Activated T-helper 2 cell treated with anti-CD3 and anti-CD28 coated beads, Interferon-gamma antibody, Interleukin-2, Interleukin-4, amounts not matched to agents 10 μg/mL and 5 μg/mL and 100 μg/mL, durations not matched to agents 14 hours and 24 hours and 36 hours (primary cell): ENCODE measurements around the gene ANOS1. TPM values are rescaled to one million over a fixed set of nuclear protein-coding genes. Genes with fewer than 3 reads are reported as not detected.
"Not testable (repeated sequence)": the region's sequence is repeated elsewhere in the genome, so short reads cannot be mapped to it uniquely, and the experiment has no call there.

Experiments
- DNase-seq: peaks from one replicate; pipeline ENCODE4 v3.0.0; 2021; ENCODE audit warnings: low spot score
- H3K27ac Mint-ChIP-seq: one replicate; pipeline ENCODE4 v1.8.0; 2021; ENCODE audit warnings: mixed read lengths
- H3K27me3 Mint-ChIP-seq: one replicate; pipeline ENCODE4 v1.8.0; 2021; ENCODE audit warnings: low read depth, mixed read lengths
- H3K36me3 Mint-ChIP-seq: one replicate; pipeline ENCODE4 v1.8.0; 2021; ENCODE audit warnings: low read depth, mixed read lengths
- H3K4me1 Mint-ChIP-seq: one replicate; pipeline ENCODE4 v1.8.0; 2021; ENCODE audit warnings: low read depth, mixed read lengths
- H3K4me3 Mint-ChIP-seq: one replicate; pipeline ENCODE4 v1.8.0; 2021; ENCODE audit warnings: low read depth, mild to moderate bottlenecking, moderate library complexity, mixed read lengths
- H3K9me3 Mint-ChIP-seq: one replicate; pipeline ENCODE4 v1.8.0; 2021; ENCODE audit warnings: mixed read lengths
- intact Hi-C: fragments of 100-400 bp; cut with micrococcal nuclease; formaldehyde crosslinking; loops from one replicate; pipeline ENCODE4 v1.15.1; 2023
- total RNA-seq: library from RNA; stranded (reverse); gene quantifications from 2 replicates; pipeline ENCODE4 v1.2.3, GENCODE V29; 2022

The ANOS1 gene
- total RNA-seq, result not detected in 2 replicates

GRCh38 chrX:8731559-8732395 lies at the start of gene ANOS1:
Gene ANOS1 (minus strand): TSS chrX:8732137. CDS start chrX:8732036, 101 bp downstream.
- DNase-seq, result no peak
- intact Hi-C loops, result no loop called here
- Mint-ChIP-seq H3K9me3 (no peaks in the 10 kb centered on the region), H3K27me3 (peaks cover 27% of the 10 kb centered on the region), H3K27ac (no peak within 1 kb of the TSS), H3K4me1 (no peaks in the 10 kb centered on the region), H3K4me3 (no peak within 1 kb of the TSS), H3K36me3 (no peaks in the 10 kb centered on the region)

- intact Hi-C loops, result no loop called here
- Mint-ChIP-seq H3K36me3 (no peaks in the 10 kb centered on the region), H3K9me3 (no peaks in the 10 kb centered on the region), H3K27ac (no peak overlapping the region), H3K4me3 (no peak overlapping the region), H3K27me3 (peaks cover 6% of the 10 kb centered on the region), H3K4me1 (no peaks in the 10 kb centered on the region)
- no peak for DNase-seq
Measured at GRCh38 chrX:8773117-8773516, 41.2 kb upstream of the ANOS1 start.

GRCh38 chrX:8760021-8760420 lies 28.1 kb upstream of the ANOS1 start:
- DNase-seq, result no peak
- H3K4me1 Mint-ChIP-seq, result no peaks in the 10 kb centered on the region
- no peaks in the 10 kb centered on the region for H3K9me3 Mint-ChIP-seq
- peaks cover 2% of the 10 kb centered on the region for H3K27me3 Mint-ChIP-seq
- H3K4me3 Mint-ChIP-seq, result no peak overlapping the region
- intact Hi-C loops, result no loop called here
- H3K27ac Mint-ChIP-seq, result no peak overlapping the region
- no peaks in the 10 kb centered on the region for H3K36me3 Mint-ChIP-seq

- H3K27me3 Mint-ChIP-seq, H3K36me3 Mint-ChIP-seq, H3K4me3 Mint-ChIP-seq, H3K9me3 Mint-ChIP-seq, DNase-seq, H3K4me1 Mint-ChIP-seq, intact Hi-C loops, H3K27ac Mint-ChIP-seq: not testable (repeated sequence)
Measured at GRCh38 chrX:8758706-8759105, 26.8 kb upstream of the ANOS1 start.

GRCh38 chrX:8757609-8758389 lies 25.9 kb upstream of the ANOS1 start:
- H3K36me3 Mint-ChIP-seq, H3K27me3 Mint-ChIP-seq, H3K4me3 Mint-ChIP-seq, H3K4me1 Mint-ChIP-seq, intact Hi-C loops, H3K27ac Mint-ChIP-seq, DNase-seq, H3K9me3 Mint-ChIP-seq: not testable (repeated sequence)

DNA sequence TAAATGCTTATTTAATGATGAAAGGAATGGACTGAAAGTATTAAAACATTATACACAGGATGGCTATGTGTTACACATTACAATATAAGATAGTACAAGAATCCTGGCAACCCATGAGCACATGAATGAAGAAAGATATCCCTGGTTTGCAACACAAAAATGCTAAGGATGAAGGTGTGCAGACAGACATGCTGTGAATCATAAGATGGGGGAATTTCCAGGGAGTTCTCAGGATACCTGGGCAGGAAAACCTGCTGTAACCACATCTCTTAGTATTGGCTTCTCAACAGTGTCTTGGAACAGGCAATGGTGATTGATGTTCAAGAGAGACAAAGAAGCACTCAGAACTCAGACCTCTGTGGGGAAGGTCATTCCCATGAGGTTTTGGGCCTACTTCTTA lies 23.9 kb upstream of the ANOS1 start:
- intact Hi-C loops, result no loop called here
- no peaks in the 10 kb centered on the region for H3K27me3 Mint-ChIP-seq
- H3K27ac Mint-ChIP-seq, result no peak overlapping the region
- no peaks in the 10 kb centered on the region for H3K4me1 Mint-ChIP-seq
- no peaks in the 10 kb centered on the region for H3K36me3 Mint-ChIP-seq
- H3K4me3 Mint-ChIP-seq, result no peak overlapping the region
- DNase-seq, result no peak
- H3K9me3 Mint-ChIP-seq, result no peaks in the 10 kb centered on the region

- Mint-ChIP-seq H3K36me3 (no peaks in the 10 kb centered on the region), H3K27ac (no peak overlapping the region), H3K4me1 (no peaks in the 10 kb centered on the region), H3K9me3 (no peaks in the 10 kb centered on the region), H3K27me3 (no peaks in the 10 kb centered on the region), H3K4me3 (no peak overlapping the region)
- no peak for DNase-seq
- intact Hi-C loops, result no loop called here
Measured at GRCh38 chrX:8755116-8755515, 23.2 kb upstream of the ANOS1 start.

GRCh38 chrX:8749697-8750096 lies 17.8 kb upstream of the ANOS1 start:
- intact Hi-C loops, result no loop called here
- Mint-ChIP-seq H3K4me3 (no peak overlapping the region), H3K4me1 (no peaks in the 10 kb centered on the region), H3K36me3 (no peaks in the 10 kb centered on the region), H3K27me3 (no peaks in the 10 kb centered on the region), H3K9me3 (no peaks in the 10 kb centered on the region), H3K27ac (no peak overlapping the region)
- DNase-seq, result no peak

DNA sequence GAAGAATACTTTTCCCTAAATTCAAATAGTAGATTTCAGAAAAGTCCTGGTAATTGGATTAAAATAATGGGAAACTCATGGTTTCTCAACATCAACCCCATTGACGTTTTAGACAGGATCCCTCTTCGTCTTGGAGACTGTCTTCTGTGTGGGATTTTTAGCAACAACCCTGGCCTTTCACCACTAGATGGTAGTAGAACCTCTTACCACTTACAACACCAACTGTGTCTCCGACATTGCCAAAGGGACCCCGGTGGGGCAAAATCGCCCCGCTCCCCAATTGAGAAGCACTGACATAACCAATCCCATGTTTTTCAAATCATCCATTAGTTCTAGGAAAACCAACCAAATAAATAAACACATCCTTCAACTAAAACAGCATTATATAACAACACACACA lies 16.9 kb upstream of the ANOS1 start:
- Mint-ChIP-seq H3K9me3 (no peaks in the 10 kb centered on the region), H3K27ac (no peak overlapping the region), H3K4me3 (no peak overlapping the region), H3K4me1 (no peaks in the 10 kb centered on the region), H3K36me3 (no peaks in the 10 kb centered on the region), H3K27me3 (no peaks in the 10 kb centered on the region)
- no peak for DNase-seq
- intact Hi-C loops, result no loop called here

GRCh38 chrX:8743126-8743732 lies 11.3 kb upstream of the ANOS1 start:
- intact Hi-C loops, result loop anchor here (1.0 kb wide), 1 partner anchor 72 kb away; no protein-coding TSS in a partner anchor
- H3K27ac Mint-ChIP-seq, result no peak overlapping the region
- H3K27me3 Mint-ChIP-seq, result no peaks in the 10 kb centered on the region
- peak; percentile 10 for DNase-seq
- H3K9me3 Mint-ChIP-seq, result no peaks in the 10 kb centered on the region
- H3K4me3 Mint-ChIP-seq, result no peak overlapping the region
- no peaks in the 10 kb centered on the region for H3K36me3 Mint-ChIP-seq
- no peaks in the 10 kb centered on the region for H3K4me1 Mint-ChIP-seq

DNA sequence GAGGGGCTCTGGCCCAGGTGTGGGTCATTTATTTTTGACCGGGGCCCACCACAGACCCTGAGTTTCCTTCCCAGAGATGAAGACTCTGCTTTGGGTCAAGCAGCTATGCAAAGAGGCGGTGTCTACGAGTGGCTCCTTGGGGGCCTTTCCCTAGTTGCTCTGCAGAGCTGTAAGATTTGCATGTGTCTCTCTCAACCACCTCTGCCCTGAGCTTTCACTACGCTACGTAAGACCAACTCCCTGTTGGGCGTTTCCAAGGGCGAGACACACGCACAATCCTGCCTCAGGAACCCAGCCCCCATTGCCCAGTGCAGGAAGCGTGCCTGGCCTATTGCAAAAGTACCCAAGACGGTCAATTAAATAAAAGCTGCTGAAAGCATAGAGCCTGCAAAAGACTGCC lies 10.0 kb upstream of the ANOS1 start:
- Mint-ChIP-seq H3K4me3 (no peak overlapping the region), H3K27me3 (no peaks in the 10 kb centered on the region), H3K9me3 (no peaks in the 10 kb centered on the region), H3K4me1 (no peaks in the 10 kb centered on the region), H3K36me3 (no peaks in the 10 kb centered on the region), H3K27ac (no peak overlapping the region)
- intact Hi-C loops, result no loop called here
- no peak for DNase-seq

GRCh38 chrX:8738588-8739189 lies 6.8 kb upstream of the ANOS1 start:
- Mint-ChIP-seq H3K27me3 (no peaks in the 10 kb centered on the region), H3K36me3 (no peaks in the 10 kb centered on the region), H3K9me3 (no peaks in the 10 kb centered on the region), H3K4me1 (no peaks in the 10 kb centered on the region), H3K27ac (no peak overlapping the region), H3K4me3 (no peak overlapping the region)
- DNase-seq, result no peak
- intact Hi-C loops, result no loop called here
